Astrocyte of the spinal cord (primary cell): ENCODE measurements around the gene RHOA.

Experiments used
- DNase-seq: peaks from one replicate; pipeline ENCODE4 v3.0.0; 2011; ENCODE audit warnings: low read depth, low spot score
- H3K4me3 ChIP-seq: 2 replicates; pipeline ENCODE4 v1.5.1; 2011; ENCODE audit warnings: low read depth, mild to moderate bottlenecking, low read length, moderate library complexity
- in situ Hi-C: cut with HindIII; loops from 2 replicates; pipeline ENCODE4 v1.10.0; 2017; ENCODE audit warnings: low sequenced_read_pairs
- TF ChIP-seq, protein P1 (sequence below): IDR thresholded peaks from 2 replicates; pipeline ENCODE4 v1.5.1; 2012; ENCODE audit warnings: low read depth, mild to moderate bottlenecking, low read length, inconsistent platforms

Gene RHOA

DNA sequence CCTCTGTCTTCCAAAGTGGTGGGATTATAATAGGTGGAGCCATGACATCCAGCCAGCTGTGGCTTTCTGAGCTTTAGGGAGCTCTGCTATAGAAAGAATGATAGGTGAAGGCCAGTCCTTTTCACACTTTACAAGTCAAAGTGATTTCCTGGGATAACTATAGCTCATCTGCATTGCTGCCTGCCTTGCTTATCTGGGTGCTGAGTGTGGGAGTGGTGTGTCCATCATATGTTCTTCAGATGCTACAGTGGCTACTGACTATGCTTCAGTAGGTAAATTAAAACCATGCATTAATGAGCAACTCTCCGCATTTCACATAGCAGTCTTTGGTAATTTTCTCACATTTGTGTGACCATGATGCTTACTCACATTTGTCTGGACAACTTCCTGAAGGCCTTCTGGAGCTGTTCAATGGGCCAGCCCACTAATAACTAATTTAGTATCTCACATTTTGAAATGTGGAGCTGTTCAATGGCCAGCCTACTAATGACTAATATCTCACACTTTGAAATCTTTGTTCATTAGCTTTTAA lies 23.4 kb downstream of the RHOA start:
- in situ Hi-C loops, result no loop called here
- TF ChIP-seq, protein P1, sequence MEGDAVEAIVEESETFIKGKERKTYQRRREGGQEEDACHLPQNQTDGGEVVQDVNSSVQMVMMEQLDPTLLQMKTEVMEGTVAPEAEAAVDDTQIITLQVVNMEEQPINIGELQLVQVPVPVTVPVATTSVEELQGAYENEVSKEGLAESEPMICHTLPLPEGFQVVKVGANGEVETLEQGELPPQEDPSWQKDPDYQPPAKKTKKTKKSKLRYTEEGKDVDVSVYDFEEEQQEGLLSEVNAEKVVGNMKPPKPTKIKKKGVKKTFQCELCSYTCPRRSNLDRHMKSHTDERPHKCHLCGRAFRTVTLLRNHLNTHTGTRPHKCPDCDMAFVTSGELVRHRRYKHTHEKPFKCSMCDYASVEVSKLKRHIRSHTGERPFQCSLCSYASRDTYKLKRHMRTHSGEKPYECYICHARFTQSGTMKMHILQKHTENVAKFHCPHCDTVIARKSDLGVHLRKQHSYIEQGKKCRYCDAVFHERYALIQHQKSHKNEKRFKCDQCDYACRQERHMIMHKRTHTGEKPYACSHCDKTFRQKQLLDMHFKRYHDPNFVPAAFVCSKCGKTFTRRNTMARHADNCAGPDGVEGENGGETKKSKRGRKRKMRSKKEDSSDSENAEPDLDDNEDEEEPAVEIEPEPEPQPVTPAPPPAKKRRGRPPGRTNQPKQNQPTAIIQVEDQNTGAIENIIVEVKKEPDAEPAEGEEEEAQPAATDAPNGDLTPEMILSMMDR, result no peak
- H3K4me3 ChIP-seq, result no peak overlapping the region
- no peak for DNase-seq

DNA sequence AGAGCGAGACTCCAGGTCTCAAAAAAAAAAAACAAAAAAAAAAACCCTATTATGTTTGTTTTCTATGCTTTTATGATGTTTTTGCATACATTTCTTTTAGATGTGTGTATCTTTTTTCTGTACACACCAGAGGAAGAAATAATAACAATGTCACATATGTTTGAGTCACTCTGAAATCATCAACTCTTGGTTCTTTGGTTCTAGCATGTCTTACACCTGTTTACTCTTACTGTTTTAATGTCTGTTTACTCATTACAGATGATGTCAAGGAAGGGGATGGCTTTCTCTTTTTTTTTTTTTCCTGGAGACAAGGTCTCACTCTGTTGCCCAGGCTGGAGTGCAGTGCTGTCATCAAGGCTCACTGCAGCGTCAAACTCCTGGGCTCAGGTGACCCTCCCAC lies 24.1 kb downstream of the RHOA start:
- no peak overlapping the region for H3K4me3 ChIP-seq
- in situ Hi-C loops, result no loop called here
- TF ChIP-seq, protein P1, result no peak
- no peak for DNase-seq

DNA sequence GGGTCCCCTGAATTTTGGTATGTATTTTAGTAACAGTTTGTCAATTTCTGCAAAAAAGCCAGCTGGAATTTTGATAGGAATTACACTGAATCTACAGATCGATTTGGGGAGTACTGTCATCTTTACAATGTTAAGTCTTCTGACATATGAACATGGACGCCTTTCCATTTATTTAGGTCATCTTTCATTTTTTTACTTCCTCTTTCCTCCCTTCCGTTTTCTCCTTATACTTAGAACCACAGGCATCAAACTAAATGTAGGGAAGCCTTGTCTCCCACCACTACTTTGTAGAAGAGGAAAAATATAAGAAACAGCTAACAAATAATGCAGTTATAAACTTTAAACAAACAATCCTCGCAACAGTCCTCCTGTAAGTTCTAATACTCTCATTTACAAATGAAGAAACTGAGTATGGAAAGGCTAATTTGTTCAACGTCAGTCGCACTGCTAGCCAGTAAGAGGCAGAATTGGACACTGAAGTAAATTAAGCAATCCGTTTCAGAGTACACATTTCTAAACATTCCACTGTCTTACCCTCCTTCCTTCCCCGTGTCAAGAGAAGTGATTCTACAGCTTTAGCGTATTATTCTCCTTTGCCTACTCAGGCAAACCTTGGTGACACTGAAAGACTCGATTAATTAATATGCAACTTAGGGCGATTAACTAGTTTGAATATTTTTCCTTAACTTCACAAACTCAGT lies 25.6 kb downstream of the RHOA start:
- H3K4me3 ChIP-seq, result no peak overlapping the region
- in situ Hi-C loops, result no loop called here
- DNase-seq, result no peak
- TF ChIP-seq, protein P1, result no peak

DNA sequence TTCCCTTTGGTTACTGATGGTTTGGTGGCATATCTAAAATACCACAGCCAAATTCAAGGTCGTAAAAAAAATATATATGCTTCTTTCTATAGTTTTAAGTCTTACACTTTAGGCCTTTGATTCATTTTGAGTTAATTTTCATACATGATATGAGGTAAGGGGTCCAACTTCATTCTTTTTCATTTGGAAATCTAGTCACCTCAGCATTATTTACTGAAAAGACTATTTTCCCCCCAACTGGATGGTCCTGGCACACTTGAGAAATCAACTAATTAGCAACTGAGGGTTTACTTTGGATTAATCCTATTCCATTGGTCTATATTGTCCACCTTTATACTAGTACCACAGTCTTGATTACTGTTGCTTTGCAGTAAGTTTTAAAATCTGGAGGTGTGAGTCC lies 26.2 kb downstream of the RHOA start:
- TF ChIP-seq, protein P1, result no peak
- in situ Hi-C loops, result no loop called here
- DNase-seq, result no peak
- H3K4me3 ChIP-seq, result no peak overlapping the region

DNA sequence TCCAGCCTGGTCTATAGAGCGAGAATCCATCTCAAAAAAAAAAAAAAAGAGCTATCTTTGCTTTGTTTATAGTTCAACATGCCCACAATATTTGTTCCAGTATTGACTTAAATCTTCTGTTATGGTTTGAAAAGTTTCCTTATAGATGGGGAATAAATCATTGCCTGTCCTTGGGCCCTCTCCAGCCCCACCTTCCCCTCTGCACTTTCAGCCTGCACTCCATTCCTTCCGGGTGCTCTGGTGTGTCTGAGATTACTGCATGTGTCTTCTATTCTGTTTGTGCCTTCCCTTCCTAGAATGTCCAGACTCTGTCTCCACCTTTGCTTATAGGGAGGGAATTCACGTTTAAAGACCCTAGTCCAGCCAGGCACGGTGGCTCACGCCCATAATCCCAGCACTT lies 28.4 kb downstream of the RHOA start:
- TF ChIP-seq, protein P1, result no peak
- no peak for DNase-seq
- no peak overlapping the region for H3K4me3 ChIP-seq
- in situ Hi-C loops, result no loop called here

DNA sequence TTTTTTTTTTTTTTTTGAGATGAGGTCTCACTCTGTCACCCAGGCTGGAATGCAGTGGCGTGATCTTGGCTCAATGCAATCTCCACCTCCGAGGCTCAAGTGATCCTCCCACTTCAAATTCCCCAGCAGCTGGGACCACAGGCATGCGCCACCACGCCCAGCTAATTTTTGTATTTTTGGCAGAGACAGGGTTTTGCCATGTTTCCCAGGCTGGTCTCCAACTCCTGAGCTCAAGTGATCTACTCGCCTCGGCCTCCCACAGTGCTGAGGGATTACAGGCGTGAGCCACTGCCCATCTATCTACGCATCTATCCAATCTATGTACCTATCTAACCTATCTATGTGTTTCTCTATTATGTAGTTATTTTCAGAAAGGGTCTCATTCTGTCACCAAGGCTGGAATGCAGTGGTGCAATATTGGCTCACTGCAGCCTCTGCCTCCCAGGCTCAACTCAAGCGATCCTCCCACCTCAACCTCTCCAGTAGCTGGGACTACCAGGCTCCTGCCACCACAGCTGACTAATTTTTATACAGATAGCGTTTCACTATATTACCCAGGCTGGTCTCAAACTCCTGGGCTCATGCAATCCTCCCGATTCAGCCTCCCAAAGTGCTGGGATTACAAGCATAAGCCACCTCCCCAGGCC lies 33.4 kb downstream of the RHOA start:
- no peak overlapping the region for H3K4me3 ChIP-seq
- TF ChIP-seq, protein P1, result no peak
- in situ Hi-C loops, result no loop called here
- DNase-seq, result peak; percentile 77
